Measurements from ENCODE around the gene MCU. TPM values are rescaled to one million over a fixed set of nuclear protein-coding genes. Genes with fewer than 3 reads are reported as not detected.

The MCU gene
- total RNA-seq, 1 donor from 2014 or later, result 21.7 TPM

DNA sequence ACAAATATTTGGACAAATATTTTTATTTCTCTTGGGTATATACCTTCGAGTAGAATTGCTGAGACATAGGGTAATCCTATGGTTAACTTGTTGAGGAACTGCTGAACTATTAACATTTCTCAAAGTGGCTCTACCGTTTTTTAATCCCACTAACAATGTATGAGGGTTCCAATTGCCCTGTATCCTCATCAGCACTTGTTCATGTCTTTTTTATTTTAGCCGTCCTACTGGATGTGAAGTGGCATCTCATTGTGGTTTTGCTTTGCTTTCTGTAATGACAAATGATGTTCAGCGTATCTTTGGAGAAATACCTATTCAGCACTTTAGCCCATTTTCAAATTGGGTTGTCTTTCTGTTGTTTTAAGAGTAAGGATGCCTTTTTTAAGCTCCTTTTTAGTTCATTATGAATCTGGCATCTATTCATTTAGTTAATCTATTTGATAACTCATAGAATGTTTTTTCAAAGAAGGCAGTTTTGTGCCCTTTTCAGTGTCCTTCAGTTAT is 40.0 kb downstream of the MCU start:
- TF ChIP-seq, protein P1, sequence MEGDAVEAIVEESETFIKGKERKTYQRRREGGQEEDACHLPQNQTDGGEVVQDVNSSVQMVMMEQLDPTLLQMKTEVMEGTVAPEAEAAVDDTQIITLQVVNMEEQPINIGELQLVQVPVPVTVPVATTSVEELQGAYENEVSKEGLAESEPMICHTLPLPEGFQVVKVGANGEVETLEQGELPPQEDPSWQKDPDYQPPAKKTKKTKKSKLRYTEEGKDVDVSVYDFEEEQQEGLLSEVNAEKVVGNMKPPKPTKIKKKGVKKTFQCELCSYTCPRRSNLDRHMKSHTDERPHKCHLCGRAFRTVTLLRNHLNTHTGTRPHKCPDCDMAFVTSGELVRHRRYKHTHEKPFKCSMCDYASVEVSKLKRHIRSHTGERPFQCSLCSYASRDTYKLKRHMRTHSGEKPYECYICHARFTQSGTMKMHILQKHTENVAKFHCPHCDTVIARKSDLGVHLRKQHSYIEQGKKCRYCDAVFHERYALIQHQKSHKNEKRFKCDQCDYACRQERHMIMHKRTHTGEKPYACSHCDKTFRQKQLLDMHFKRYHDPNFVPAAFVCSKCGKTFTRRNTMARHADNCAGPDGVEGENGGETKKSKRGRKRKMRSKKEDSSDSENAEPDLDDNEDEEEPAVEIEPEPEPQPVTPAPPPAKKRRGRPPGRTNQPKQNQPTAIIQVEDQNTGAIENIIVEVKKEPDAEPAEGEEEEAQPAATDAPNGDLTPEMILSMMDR (conservative IDR thresholded peaks at IDR 0.05), result no peak
- no peak for DNase-seq (ENCODE audit: low read depth, low spot score)
- Mint-ChIP-seq H3K27me3 (ENCODE audit: low read depth) (no peaks in the 10 kb centered on the region), H3K27ac (ENCODE audit: unreplicated experiment) (no peak overlapping the region), H3K4me1 (peaks cover 3% of the 10 kb centered on the region), H3K9me3 (no peaks in the 10 kb centered on the region), H3K4me3 (no peak overlapping the region), H3K36me3 (ENCODE audit: low read depth) (no peaks in the 10 kb centered on the region)

DNA sequence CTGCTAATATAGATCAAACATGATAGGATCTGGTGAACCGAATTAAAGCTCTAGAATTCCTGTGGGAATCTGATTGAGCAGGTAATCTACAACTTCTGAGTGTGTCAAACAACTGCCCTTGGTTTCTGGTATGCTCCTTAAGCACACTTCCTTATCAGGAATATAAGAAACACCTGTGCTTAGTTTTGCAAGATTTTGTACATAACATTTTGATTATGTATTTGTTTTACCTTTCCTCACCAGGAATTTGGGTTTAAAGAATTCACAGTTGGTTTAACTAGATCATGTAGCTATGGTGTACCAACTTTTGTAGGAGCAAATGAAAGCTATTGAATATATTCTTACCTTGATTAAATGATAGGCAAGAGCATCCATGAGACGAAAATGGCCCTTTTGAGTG is 40.6 kb downstream of the MCU start:
- TF ChIP-seq, protein P1 (conservative IDR thresholded peaks at IDR 0.05), result no peak
- Mint-ChIP-seq H3K4me3 (no peak overlapping the region), H3K36me3 (ENCODE audit: low read depth) (no peaks in the 10 kb centered on the region), H3K4me1 (peaks cover 3% of the 10 kb centered on the region), H3K9me3 (no peaks in the 10 kb centered on the region), H3K27ac (ENCODE audit: unreplicated experiment) (no peak overlapping the region), H3K27me3 (ENCODE audit: low read depth) (no peaks in the 10 kb centered on the region)
- DNase-seq (ENCODE audit: low read depth, low spot score), result no peak

DNA sequence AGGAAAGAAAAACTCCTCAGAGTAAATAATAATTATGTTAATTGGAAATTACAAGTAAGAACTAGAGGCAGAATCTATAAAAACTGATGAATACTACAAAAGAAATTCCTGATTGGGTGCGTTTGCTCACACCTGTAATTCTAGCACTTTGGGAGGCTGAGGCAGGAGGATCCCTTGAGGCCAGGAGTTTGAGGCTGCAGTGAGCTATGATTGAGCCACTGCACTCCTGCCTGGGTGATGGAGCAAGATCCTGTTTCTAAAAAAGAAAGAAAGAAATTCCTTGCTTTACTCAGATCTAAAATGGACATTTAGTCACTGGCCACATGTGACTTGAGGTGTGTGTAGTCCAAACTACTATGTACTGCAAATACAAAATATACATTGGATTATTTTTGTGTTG is 42.0 kb downstream of the MCU start:
- Mint-ChIP-seq H3K27ac (ENCODE audit: unreplicated experiment) (no peak overlapping the region), H3K4me3 (no peak overlapping the region), H3K9me3 (no peaks in the 10 kb centered on the region), H3K27me3 (ENCODE audit: low read depth) (no peaks in the 10 kb centered on the region), H3K4me1 (peaks cover 13% of the 10 kb centered on the region), H3K36me3 (ENCODE audit: low read depth) (no peaks in the 10 kb centered on the region)
- no peak for DNase-seq (ENCODE audit: low read depth, low spot score)
- TF ChIP-seq, protein P1 (conservative IDR thresholded peaks at IDR 0.05), result no peak

DNA sequence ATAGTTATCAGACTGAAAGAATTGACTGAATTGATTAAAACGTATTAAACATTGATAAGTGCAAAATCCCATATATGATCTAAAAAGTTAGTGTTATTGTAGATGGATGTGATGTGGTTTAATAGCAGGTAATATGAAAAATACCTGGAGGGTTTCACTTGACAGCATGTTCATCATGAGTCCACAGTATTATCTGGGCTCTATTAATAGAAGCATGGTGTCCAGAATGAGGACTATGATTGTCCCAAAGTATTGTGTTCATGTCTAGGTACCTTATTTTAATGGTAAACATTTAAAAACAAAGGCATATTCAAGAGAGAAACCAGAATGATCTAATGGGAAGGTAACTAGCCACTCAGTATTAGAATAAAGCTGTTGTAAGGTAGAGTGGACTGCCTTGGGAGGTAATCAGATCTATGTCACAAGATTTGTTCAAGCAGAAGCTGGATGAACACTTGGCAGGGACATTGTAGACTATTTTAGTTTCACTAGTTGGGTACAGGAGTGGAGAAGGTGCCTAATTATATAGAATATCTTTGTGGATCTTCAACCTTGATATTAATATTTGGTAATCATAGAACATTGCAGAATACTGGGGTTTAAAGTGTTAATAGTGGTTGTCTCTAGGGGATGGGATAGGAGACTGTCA is 43.5 kb downstream of the MCU start:
- Mint-ChIP-seq H3K27ac (ENCODE audit: unreplicated experiment) (no peak overlapping the region), H3K9me3 (no peaks in the 10 kb centered on the region), H3K4me1 (peaks cover 13% of the 10 kb centered on the region), H3K27me3 (ENCODE audit: low read depth) (no peaks in the 10 kb centered on the region), H3K4me3 (no peak overlapping the region), H3K36me3 (ENCODE audit: low read depth) (no peaks in the 10 kb centered on the region)
- DNase-seq (ENCODE audit: low read depth, low spot score), result no peak
- TF ChIP-seq, protein P1 (conservative IDR thresholded peaks at IDR 0.05), result no peak

DNA sequence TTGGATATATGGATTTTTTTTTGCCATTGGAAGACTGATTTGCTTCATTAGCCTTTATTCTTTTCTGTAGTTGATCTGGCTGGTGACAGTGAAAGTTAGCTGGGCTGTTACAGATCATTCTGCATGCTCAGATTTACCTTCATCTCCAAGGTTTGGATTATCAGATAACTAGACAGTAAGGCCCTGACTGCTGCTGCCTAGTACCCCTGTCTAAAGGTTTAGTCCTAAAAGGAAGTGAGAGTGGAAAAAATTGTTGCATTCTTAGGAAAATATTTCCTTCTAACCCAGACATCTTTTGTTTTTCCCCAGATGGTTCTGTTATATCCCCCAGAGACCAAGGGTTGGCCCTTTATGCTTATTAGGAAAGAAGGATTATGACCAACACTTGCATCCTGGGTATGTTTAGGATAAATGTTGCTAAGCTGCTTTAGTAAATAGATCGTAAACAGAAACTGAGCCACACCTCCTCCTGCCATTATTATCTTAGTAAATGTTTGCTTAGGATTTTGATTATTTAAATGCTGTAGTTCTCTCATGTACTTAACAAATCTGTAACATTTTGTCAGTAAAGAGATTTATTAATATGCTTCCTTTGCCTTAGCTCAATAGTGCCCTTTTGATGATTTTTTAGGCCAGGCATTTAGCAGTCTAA is 44.4 kb downstream of the MCU start:
- Mint-ChIP-seq H3K4me1 (peaks cover 13% of the 10 kb centered on the region), H3K36me3 (ENCODE audit: low read depth) (no peaks in the 10 kb centered on the region), H3K9me3 (no peaks in the 10 kb centered on the region), H3K27me3 (ENCODE audit: low read depth) (no peaks in the 10 kb centered on the region), H3K4me3 (no peak overlapping the region), H3K27ac (ENCODE audit: unreplicated experiment) (no peak overlapping the region)
- DNase-seq (ENCODE audit: low read depth, low spot score), result no peak
- TF ChIP-seq, protein P1 (conservative IDR thresholded peaks at IDR 0.05), result no peak

Measured in neural crest cell (in vitro differentiated cells).